Neutrophil (primary cell): ENCODE measurements around the gene KIF9.
"Not testable (repeated sequence)": the region's sequence is repeated elsewhere in the genome, so short reads cannot be mapped to it uniquely, and the experiment has no call there.

Source experiments
- H3K27ac ChIP-seq: fragments of 200-600 bp; sonication (generic); 2 replicates; pipeline ENCODE4 v1.5.1; 2016; ENCODE audit warnings: mild to moderate bottlenecking, moderate library complexity
- H3K27me3 ChIP-seq: fragments of 200-600 bp; sonication (generic); 2 replicates; pipeline ENCODE4 v1.6.0; 2016; ENCODE audit warnings: mild to moderate bottlenecking
- H3K36me3 ChIP-seq: fragments of 200-600 bp; sonication (generic); 2 replicates; pipeline ENCODE4 v1.5.1; 2017
- H3K4me1 ChIP-seq, 2 experiments: fragments of 200-600 bp in 1 of 2; sonication (generic) in 1 of 2; 1 replicate in 1 of 2; 2 replicates in 1 of 2; pipeline versions ENCODE4 v1.5.1 to v1.6.1; 2013 to 2016; ENCODE audit warnings: low read depth in 1 of 2, low read length in 1 of 2, mild to moderate bottlenecking in 1 of 2, moderate library complexity in 1 of 2; ENCODE audit not compliant: control insufficient read depth in 1 of 2, insufficient read depth in 1 of 2
- H3K4me3 ChIP-seq, 2 experiments: fragments of 200-600 bp in 1 of 2; sonication (generic) in 1 of 2; 1 replicate in 1 of 2; 2 replicates in 1 of 2; pipeline ENCODE4 v1.5.1; 2013 to 2016; ENCODE audit warnings: low read depth in 1 of 2, low read length in 1 of 2, mild to moderate bottlenecking in 1 of 2, moderate library complexity in 1 of 2
- H3K9me3 ChIP-seq: fragments of 200-600 bp; sonication (generic); 2 replicates; pipeline ENCODE4 v1.5.1; 2016
- CTCF ChIP-seq: fragments of 200-600 bp; sonication (generic); IDR thresholded peaks from 2 replicates; pipeline ENCODE4 v1.5.1; 2016; ENCODE audit warnings: antibody characterized with exemption

Gene KIF9

GRCh38 chr3:47186285-47186684 is 96.3 kb downstream of the KIF9 start:
- Histone ChIP-seq H3K4me1 (no peaks in the 10 kb centered on the region), H3K36me3 (peaks cover 7% of the 10 kb centered on the region), H3K9me3 (no peaks in the 10 kb centered on the region), H3K4me3 (no peak overlapping the region), H3K27me3 (no peaks in the 10 kb centered on the region), H3K27ac (no peak overlapping the region)
- TF ChIP-seq CTCF, result no peak

DNA sequence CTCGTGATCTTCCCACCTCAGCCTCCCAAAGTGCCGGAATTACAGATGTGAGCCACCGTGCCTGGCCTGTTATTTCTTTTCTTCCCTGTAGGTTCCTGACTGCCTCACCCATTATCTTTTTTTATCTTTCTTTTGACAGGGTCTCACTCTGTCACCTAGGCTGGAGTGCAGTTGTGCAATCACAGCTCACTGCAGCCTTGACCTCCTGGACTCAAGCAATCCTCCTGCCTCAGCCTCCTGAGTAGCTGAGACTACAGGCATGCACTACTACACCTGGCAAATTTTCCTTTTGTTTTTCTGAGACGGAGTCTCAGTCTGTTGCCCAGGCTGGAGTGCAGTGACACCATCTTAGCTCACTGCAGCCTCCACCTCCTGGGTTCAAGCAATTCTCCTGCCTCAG is 100.9 kb downstream of the KIF9 start:
- H3K4me1 ChIP-seq, H3K27ac ChIP-seq, H3K27me3 ChIP-seq, H3K9me3 ChIP-seq, H3K4me3 ChIP-seq: not testable (repeated sequence)
- peaks cover 26% of the 10 kb centered on the region for H3K36me3 ChIP-seq

DNA sequence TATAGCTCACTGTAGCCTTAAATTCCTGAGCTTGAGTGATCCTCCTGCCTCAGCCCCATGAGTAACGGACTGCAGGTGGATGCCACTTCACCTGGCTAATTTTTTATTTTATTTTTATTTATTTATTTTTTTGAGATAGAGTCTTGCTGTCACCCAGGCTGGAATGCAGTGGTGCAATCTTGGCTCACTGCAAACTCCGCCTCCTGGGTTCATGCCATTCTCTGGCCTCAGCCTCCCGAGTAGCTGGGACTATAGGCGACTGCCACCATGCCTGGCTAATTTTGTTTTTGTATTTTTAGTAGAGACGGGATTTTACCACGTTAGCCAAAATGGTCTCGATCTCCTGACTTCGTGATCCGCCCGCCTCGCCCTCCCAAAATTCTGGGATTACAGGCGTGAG is 102.6 kb downstream of the KIF9 start:
- not testable (repeated sequence) for H3K27me3 ChIP-seq, H3K4me1 ChIP-seq, H3K9me3 ChIP-seq, H3K27ac ChIP-seq, H3K4me3 ChIP-seq
- peaks cover 37% of the 10 kb centered on the region for H3K36me3 ChIP-seq
